T-helper 17 cell (primary cell): Measurements from ENCODE around the gene SLBP. TPM values are rescaled to one million over a fixed set of nuclear protein-coding genes. Genes with fewer than 3 reads are reported as not detected.

Source experiments
- ATAC-seq: fragments of 150-1000 bp; cut with Tn5 transposase; 2 replicates; pipeline ENCODE4 v1.10.0; 2021; ENCODE audit warnings: mild to moderate bottlenecking, moderate library complexity
- DNase-seq, 3 donors: peaks; one replicate each; pipeline versions ENCODE4 v3.0.0 to v3.0.0-alpha.2; 2020 to 2021
- H3K9me3 ChIP-seq: one replicate; pipeline ENCODE4 v1.7.0; 2013; ENCODE audit warnings: low read length, mild to moderate bottlenecking; ENCODE audit not compliant: control insufficient read depth, poor library complexity, severe bottlenecking
- H3K27ac Mint-ChIP-seq: one replicate; pipeline ENCODE4 v1.8.0; 2022; ENCODE audit warnings: mild to moderate bottlenecking, moderate library complexity, mixed read lengths
- H3K27me3 Mint-ChIP-seq: one replicate; pipeline ENCODE4 v1.8.0; 2022; ENCODE audit warnings: mixed read lengths
- H3K36me3 Mint-ChIP-seq: one replicate; pipeline ENCODE4 v1.8.0; 2022; ENCODE audit warnings: low read depth, mixed read lengths
- H3K4me1 Mint-ChIP-seq: one replicate; pipeline ENCODE4 v1.8.0; 2022; ENCODE audit warnings: mild to moderate bottlenecking, mixed read lengths
- H3K4me3 Mint-ChIP-seq: one replicate; pipeline ENCODE4 v1.8.0; 2022; ENCODE audit warnings: mild to moderate bottlenecking, moderate library complexity, mixed read lengths
- total RNA-seq, 4 donors: library from RNA in 2 of 4; stranded (reverse) in 2 of 4; gene quantifications; one replicate each; pipeline ENCODE4 v1.2.3 and lab custom pipeline; 2022 to 2026

The SLBP gene
- total RNA-seq, 2 donors from 2014 or later, result 24.9 to 36.0 TPM

DNA sequence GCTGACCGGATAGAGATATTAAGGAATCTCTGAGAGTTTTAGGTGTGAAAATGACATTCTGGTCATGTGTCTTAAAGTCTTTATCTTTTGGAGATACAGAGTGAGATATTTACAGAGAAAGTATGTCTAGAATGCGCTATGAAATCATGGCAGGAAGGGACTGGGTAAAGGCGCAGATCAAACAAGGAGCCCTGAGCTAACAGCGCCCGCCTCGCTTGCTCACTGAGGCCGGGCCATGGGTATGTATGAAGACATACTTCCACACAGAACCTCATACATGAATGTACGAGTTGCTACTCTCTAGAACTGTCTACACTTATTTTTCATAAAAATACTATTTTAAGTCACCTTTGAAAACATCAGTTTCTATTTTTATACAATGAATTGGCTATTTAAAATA is 48.0 kb downstream of the SLBP start:
- no peaks in the 10 kb centered on the region for H3K36me3 Mint-ChIP-seq
- H3K27ac Mint-ChIP-seq, result no peak overlapping the region
- H3K9me3 ChIP-seq, result no peaks in the 10 kb centered on the region
- peaks cover 2% of the 10 kb centered on the region for H3K4me1 Mint-ChIP-seq
- DNase-seq (no peak), ATAC-seq (no peak)
- H3K4me3 Mint-ChIP-seq, result no peak overlapping the region
- no peaks in the 10 kb centered on the region for H3K27me3 Mint-ChIP-seq

- no peaks in the 10 kb centered on the region for H3K9me3 ChIP-seq
- H3K27me3 Mint-ChIP-seq, result no peaks in the 10 kb centered on the region
- DNase-seq (no peak), ATAC-seq (no peak)
- no peaks in the 10 kb centered on the region for H3K36me3 Mint-ChIP-seq
- H3K4me3 Mint-ChIP-seq, result no peak overlapping the region
- H3K4me1 Mint-ChIP-seq, result peaks cover 2% of the 10 kb centered on the region
- no peak overlapping the region for H3K27ac Mint-ChIP-seq
These were observed 48.6 kb downstream of the SLBP start for GRCh38 chr4:1663549-1663948.

DNA sequence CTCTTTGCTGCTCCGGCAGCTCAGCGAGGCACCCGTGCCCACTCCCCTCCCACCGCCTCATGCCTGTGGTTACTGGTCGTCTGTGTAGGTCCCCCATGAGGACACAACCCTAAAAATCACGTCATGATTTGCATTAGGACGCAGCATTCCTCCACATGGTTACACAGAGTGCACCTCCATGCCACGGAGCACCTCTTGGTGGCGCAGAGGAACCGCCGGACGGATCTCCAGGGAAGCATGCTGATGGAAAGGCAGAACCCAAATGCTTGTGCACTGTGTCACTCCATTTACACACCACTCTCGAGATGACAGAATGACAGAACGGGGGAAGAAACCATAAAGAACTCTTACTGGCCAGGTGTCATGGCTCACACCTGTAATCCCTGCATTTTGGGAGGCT is 50.4 kb downstream of the SLBP start:
- Mint-ChIP-seq H3K4me1 (peaks cover 2% of the 10 kb centered on the region), H3K4me3 (no peak overlapping the region), H3K36me3 (no peaks in the 10 kb centered on the region), H3K27me3 (no peaks in the 10 kb centered on the region), H3K27ac (no peak overlapping the region)
- H3K9me3 ChIP-seq, result no peaks in the 10 kb centered on the region
- no peak for DNase-seq
- ATAC-seq, result no peak

DNA sequence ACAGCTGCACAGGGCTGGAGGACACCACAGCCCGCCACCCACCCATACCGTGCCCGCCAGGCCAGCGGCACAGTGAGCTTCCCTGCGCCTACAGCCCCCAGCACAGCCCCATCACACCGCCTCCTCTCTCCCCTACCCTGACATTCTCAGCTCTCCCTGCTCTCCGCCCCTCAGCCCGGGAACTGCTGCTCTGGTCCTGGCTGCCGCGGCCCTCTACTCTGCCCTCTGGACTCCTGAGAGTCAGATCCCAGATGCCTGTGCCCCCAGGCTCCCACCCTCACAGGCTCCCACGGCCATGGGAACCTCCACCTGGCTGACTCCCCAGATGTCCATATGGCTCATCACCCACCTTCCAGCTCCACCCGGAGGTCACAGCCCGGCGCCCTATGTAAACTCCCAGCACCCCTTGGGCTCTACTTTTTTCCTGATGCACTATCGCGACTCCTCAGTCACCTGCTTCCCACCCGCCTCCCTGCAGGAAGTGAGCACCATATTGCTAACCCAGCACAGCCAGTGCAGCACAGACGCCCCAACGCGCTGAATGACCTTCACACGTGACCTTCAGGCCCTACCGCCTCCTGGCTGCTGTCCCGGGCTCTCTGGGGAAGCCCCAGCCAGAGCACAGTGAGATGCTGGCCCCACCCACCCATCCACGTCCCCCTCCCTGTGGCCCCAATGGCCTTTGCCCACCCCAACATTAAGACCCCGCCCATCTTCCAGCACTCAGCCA is 51.0 kb downstream of the SLBP start:
- Mint-ChIP-seq H3K27me3 (no peaks in the 10 kb centered on the region), H3K27ac (no peak overlapping the region), H3K4me1 (peaks cover 4% of the 10 kb centered on the region), H3K4me3 (no peak overlapping the region), H3K36me3 (no peaks in the 10 kb centered on the region)
- ATAC-seq, result no peak
- no peaks in the 10 kb centered on the region for H3K9me3 ChIP-seq
- DNase-seq, result no peak

DNA sequence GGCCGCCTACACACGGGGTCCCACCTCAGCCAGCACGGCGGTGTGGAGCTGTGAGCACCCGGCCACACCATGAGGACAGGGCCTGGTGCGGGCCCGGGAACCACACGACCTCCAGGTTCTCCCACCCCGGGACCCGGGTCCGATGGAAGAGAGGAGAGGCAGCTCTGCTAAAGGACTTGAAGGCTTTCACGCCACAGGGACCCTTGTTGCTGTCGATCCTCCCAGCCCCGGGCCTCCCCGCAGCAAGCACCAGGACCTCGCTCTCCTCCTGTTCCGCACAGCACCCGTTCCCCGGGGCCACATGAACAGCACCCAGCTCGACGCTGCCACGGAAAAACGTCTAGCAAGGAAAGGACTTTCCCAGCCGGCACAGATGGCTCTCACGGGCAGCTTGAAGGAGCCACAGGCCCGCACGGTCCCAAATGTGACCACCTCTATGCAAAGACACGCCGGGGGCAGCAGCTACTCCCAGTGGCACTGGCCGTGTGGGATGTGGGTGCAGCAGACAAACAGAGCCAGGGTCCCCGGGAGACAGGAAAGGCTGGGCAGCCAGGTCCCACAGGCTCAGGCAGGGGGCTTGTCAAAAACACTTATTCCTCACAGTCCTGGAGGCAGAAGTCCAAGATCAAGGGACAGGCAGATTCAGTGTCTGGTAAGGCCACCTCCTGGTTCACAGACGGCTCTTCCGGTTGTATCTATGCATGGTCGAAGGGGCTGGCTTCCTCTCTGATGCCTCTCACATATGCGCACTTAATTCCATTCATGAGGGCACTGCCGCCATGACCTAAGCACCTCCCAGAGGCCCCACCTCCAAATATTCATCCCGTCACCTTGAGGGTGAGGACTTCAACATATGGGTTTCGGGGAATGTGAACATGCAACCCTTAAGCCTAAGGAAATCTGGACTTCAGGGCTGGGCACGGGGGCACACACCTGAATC is 52.7 kb downstream of the SLBP start:
- no peaks in the 10 kb centered on the region for H3K9me3 ChIP-seq
- no peak overlapping the region for H3K4me3 Mint-ChIP-seq
- ATAC-seq, result no peak
- no peaks in the 10 kb centered on the region for H3K36me3 Mint-ChIP-seq
- H3K27ac Mint-ChIP-seq, result no peak overlapping the region
- no peak for DNase-seq
- H3K27me3 Mint-ChIP-seq, result no peaks in the 10 kb centered on the region
- peaks cover 4% of the 10 kb centered on the region for H3K4me1 Mint-ChIP-seq

- Mint-ChIP-seq H3K36me3 (no peaks in the 10 kb centered on the region), H3K27ac (no peak overlapping the region), H3K4me3 (no peak overlapping the region), H3K27me3 (no peaks in the 10 kb centered on the region), H3K4me1 (peaks cover 4% of the 10 kb centered on the region)
- no peak for ATAC-seq
- no peak for DNase-seq
- no peaks in the 10 kb centered on the region for H3K9me3 ChIP-seq
These were observed 53.5 kb downstream of the SLBP start for GRCh38 chr4:1658581-1658980.

- no peaks in the 10 kb centered on the region for H3K27me3 Mint-ChIP-seq
- no peaks in the 10 kb centered on the region for H3K36me3 Mint-ChIP-seq
- ATAC-seq (no peak), DNase-seq (no peak)
- no peak overlapping the region for H3K4me3 Mint-ChIP-seq
- H3K9me3 ChIP-seq, result no peaks in the 10 kb centered on the region
- peaks cover 4% of the 10 kb centered on the region for H3K4me1 Mint-ChIP-seq
- H3K27ac Mint-ChIP-seq, result no peak overlapping the region
These were observed 54.0 kb downstream of the SLBP start for GRCh38 chr4:1658146-1658545.

DNA sequence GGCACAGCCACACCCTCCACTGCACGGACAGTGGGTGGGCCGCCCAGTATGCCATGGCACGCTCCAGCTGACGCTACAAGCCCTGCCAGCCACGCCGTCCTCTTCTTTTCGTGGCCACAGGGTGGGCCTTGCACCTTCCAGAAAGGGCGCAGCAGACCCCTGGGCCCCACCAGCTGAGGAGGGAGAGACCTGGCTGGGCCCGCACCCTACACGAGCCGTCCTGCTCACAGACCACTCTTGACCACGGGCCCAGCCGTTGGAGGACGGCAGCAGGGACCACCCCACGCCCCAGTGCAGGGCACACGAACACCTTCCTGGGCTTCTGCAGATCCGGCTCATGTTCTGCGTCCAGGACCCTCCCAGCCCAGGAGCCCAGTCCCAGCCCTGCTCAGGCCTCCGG is 55.1 kb downstream of the SLBP start:
- DNase-seq (no peak), ATAC-seq (no peak)
- Mint-ChIP-seq H3K4me1 (peaks cover 4% of the 10 kb centered on the region), H3K4me3 (no peak overlapping the region), H3K36me3 (no peaks in the 10 kb centered on the region), H3K27ac (no peak overlapping the region), H3K27me3 (no peaks in the 10 kb centered on the region)
- H3K9me3 ChIP-seq, result no peaks in the 10 kb centered on the region

- Mint-ChIP-seq H3K36me3 (no peaks in the 10 kb centered on the region), H3K27ac (peak overlapping the region; percentile 29), H3K4me3 (no peak overlapping the region), H3K4me1 (peaks cover 4% of the 10 kb centered on the region), H3K27me3 (no peaks in the 10 kb centered on the region)
- H3K9me3 ChIP-seq, result no peaks in the 10 kb centered on the region
- DNase-seq, result no peak
- no peak for ATAC-seq
These were observed 56.0 kb downstream of the SLBP start for GRCh38 chr4:1656132-1656531.

GRCh38 chr4:1655676-1656075 is 56.4 kb downstream of the SLBP start:
- no peak for ATAC-seq
- no peak for DNase-seq
- no peaks in the 10 kb centered on the region for H3K9me3 ChIP-seq
- Mint-ChIP-seq H3K4me1 (peaks cover 2% of the 10 kb centered on the region), H3K36me3 (no peaks in the 10 kb centered on the region), H3K27ac (peak overlapping the region; percentile 29), H3K4me3 (no peak overlapping the region), H3K27me3 (no peaks in the 10 kb centered on the region)

- no peak for DNase-seq
- Mint-ChIP-seq H3K27me3 (no peaks in the 10 kb centered on the region), H3K27ac (no peak overlapping the region), H3K4me1 (peaks cover 2% of the 10 kb centered on the region), H3K4me3 (no peak overlapping the region), H3K36me3 (no peaks in the 10 kb centered on the region)
- H3K9me3 ChIP-seq, result no peaks in the 10 kb centered on the region
- no peak for ATAC-seq
These were observed 57.0 kb downstream of the SLBP start for GRCh38 chr4:1655081-1655480.

- Mint-ChIP-seq H3K36me3 (no peaks in the 10 kb centered on the region), H3K4me1 (peaks cover 2% of the 10 kb centered on the region), H3K4me3 (no peak overlapping the region), H3K27ac (no peak overlapping the region), H3K27me3 (no peaks in the 10 kb centered on the region)
- H3K9me3 ChIP-seq, result no peaks in the 10 kb centered on the region
- DNase-seq (no peak), ATAC-seq (no peak)
These were observed 57.7 kb downstream of the SLBP start for GRCh38 chr4:1654216-1654955.

DNA sequence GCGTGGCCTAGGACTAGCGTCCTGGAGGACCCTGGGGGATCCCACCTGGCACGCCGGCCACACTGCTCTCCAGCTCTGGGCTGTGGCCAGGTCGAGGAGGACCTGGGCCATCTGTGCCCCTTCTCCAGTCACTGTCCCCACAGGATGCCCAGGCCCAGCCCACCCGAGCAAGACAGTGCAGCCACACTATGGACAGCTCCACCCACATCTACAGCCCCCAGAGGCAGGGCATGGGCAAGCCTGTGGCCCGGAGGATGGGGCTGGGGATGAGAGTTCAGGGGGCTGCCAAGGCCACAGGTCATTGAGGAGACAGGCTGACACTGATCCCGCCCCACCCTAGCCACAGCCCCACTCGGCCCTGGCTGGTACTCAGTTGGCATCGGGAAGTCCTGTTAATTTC is 58.3 kb downstream of the SLBP start:
- no peak overlapping the region for H3K4me3 Mint-ChIP-seq

More for the DNA sequence above, 58.3 kb downstream of the SLBP start:
- no peaks in the 10 kb centered on the region for H3K9me3 ChIP-seq
- Mint-ChIP-seq H3K36me3 (no peaks in the 10 kb centered on the region), H3K27ac (no peak overlapping the region), H3K4me1 (peaks cover 2% of the 10 kb centered on the region), H3K27me3 (no peaks in the 10 kb centered on the region)
- DNase-seq (no peak), ATAC-seq (no peak)
